M059J (cell line): Measurements from ENCODE around the gene ZFP92. TPM values are rescaled to one million over a fixed set of nuclear protein-coding genes. Genes with fewer than 3 reads are reported as not detected.
"Not testable (repeated sequence)": the region's sequence is repeated elsewhere in the genome, so short reads cannot be mapped to it uniquely, and the experiment has no call there.

Experiments
- DNase-seq: peaks from one replicate; pipeline ENCODE4 v3.0.0-alpha.2; 2012; ENCODE audit warnings: low read depth
- total RNA-seq: library from RNA; depleted of rRNA; stranded (reverse); fragments of >200 nt; shearing (Covaris generic); gene quantifications from 2 replicates; pipeline ENCODE4 v1.2.3, GENCODE V29; 2014; rRNA removed

ZFP92 gene, protein sequence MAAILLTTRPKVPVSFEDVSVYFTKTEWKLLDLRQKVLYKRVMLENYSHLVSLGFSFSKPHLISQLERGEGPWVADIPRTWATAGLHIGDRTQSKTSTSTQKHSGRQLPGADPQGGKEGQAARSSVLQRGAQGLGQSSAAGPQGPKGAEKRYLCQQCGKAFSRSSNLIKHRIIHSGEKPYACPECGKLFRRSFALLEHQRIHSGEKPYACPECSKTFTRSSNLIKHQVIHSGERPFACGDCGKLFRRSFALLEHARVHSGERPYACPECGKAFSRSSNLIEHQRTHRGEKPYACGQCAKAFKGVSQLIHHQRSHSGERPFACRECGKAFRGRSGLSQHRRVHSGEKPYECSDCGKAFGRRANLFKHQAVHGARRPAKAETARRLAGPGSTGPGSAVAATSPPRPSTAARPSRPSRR
- not detected in 2 replicates for total RNA-seq

DNA sequence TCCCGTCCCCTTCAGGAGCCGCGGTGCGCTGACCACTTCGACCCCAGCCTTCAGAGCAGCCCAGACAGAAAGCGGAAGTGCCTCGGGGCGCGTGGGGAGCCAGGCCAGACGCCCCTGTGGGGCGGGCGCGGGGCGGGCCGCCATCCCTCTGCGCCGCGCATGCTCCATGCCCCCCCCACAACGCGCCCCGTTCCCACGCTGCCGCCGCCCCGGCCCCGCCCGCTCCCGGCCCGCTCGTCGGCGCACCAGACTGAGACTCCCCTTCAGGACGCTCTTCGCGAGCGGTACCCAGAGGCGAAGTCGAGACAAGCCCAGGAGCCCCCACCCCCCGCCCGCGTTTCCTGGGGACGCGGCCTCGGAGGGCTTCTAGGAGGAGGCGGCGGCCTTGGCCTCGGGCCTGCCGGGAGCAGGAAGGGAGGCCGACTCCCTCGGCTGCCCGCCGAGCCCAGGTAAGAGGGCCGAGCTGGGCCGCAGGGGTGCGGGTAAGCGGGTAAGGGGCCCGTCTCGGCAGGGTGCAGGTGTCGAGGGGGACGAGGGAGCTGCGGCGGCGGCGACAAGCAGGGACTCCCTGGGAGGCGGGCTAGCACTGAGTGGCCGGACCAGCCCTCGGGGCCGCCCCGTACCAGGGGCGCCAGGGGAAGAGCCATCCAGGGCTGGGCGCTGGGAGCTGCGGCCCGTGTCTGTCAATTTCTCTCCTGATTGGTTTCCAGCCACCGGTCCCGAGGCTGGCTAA lies at the start of gene ZFP92:
Gene ZFP92 (plus strand): TSS at position 218 of the 733 bp plus-strand sequence. CDS start 6,851 bp downstream, outside the sequence.
- no peak for DNase-seq

DNA sequence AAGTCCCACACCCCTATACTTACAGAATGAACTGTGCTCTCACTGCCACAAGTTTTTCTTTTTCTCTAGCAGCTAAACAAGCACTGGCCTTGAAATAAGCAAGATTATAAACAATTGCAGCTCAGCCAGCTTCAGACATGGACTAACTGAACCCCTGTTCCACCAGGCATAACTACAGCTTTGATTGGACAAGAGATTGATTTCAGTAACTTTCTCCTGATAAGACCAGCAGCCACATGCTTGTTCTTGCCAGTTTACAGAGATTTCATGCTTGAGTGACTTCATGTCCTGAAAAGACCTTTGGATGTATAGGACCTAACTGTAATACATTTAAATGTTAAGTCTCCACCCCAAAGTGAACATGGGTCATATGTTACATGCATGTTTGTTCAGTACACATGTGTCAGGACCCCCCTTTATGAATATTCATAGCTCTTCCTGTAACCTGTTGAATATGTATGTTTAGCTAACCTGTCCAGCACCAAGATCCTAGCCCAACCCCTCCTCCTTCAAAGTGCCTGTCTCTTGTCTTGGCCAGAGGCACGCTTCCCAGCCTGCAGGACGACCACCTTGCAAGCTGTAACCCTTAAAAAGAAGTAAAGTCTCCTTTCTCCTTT lies 49.4 kb upstream of the ZFP92 start:
- no peak for DNase-seq

DNA sequence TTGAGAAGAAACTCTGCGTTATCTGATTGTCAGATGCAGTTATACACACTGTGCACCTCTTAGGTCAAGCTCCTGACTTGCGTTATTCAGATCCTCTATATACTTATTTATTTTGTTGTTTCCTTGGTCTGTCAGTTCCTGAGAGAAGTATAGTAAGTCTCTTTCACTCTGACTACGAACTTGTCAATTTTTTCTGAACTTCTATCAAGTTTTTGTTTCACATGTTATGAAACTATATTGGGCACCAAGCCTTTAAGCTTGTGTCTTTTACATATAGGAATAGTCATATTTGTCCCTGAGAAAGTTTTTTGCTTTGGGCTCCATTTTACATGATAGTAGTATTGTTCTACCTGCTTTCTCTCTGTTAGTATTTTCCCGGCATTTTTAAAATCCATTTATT lies 45.6 kb upstream of the ZFP92 start:
- DNase-seq, result no peak

DNA sequence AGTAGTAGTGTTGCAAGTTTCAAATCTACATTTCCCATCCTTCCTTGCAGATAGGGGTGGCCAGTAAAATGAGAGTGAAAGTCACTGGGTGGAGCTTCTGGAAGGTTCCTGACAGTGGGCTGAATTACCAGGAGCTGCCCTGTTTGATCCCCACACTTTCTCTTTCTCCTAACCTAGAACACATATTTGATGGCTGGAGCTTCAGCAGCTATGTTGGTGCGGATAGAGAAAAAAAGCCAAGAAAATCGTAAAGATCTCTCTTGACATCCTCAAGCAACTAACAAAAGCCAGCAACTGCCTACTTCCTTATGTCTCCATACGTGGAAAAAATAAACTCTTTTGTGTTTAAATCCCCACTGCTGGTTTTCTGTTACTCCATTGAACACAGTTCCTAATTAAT lies 45.2 kb upstream of the ZFP92 start:
- DNase-seq, result no peak

DNA sequence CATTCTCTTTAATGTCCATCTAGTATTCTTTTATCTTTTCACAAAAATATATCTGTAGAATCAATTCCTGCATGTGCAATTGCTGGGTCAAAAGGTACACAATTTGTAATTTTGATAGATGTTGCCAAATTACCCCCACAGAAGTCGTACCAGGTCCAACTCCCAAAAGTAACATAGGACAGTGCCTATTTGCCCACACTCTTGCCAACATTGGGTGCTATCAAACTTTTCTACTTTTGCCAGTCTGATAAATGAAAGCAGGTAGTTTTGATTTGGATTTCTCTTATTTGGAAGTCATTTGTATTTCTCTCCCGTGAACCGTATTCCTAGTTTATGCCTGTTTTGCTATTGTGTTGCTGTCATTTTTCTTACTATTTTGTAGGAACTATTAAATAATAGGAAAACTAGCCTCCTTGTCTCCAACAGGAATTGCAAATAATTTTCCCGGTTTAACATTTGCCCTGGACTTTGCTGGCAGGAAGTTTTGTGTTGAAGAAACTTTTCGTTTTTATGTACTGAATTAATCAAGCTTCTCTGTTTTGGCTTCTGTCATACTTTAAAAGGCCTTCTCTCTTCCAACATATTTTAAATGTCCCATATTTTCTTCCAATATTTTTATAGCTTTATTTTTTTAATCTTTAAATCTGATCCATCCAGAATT lies 44.3 kb upstream of the ZFP92 start:
- no peak for DNase-seq

DNA sequence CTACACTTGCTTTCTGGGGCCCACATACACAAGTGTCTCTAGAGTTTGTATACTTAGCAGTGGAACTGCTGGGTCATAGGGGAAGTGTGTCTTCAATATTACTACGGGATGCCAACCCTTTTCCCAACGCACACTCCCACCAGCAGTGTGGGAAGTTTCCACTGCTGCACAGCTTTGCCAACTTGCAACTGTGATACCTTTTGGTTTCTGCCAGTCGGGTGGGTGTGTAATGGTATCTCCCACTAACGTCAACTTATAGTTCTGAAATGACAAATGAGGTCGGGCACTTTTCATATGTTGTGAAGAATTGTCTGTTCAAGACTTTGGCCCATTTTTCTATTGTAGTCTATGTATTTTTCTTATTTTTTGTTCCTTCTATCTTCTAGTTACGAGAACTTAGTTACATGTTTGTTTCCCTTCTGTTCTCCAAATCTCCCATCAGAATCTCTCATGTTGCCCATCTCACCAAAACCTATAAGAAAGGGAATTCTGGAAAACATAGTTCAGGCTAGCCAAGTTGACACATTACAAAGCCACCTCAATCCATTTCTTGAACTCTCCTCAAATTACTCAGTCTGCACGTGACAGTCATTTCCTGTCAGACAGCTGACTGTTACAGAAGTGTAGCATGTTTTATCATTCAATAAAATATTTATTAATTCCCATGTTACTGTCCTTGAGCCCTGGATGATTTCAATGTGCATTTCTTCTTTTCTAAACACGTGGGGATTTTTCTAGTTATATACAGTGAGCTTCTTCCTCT lies 40.8 kb upstream of the ZFP92 start:
- DNase-seq, result peak; percentile 21

DNA sequence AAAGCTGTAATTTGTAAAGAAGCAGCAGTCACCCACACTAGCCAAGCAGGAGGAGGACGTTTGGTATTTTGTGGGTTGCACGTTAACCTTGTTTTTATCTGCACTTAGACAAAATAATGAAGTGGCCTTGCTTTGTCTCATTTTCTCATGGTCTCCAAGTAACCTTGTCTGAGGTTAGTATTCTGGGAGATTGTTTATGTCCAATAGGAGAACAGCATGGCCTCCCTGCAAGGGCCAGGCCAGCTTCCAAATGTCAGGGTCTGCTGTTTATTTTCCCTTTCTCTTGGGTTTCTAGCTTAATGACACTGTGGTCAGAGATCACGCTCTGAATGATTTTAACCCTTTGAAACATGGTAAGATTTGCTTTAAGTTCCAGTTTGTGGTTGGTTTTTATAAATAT lies 40.0 kb upstream of the ZFP92 start:
- peak; percentile 25 for DNase-seq

DNA sequence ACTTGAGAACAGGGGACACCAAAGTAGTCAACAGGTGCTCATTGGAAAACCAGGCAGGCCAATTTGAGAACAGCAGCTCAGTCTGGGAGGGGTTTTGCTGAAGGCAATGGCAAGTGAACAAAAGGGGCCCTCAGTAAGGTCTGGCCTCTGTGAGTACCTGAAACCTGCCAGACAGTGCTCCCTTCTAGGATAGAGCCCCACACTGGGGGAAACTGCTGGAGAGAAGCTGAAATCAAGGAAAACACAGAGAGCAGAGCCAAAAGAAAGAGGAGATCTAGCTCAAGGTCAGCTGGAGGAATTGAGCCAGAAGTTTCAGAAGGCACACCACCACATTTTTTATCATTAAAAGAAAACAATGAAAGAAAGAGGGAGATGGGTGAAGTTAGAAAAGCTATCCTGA lies 38.3 kb upstream of the ZFP92 start:
- DNase-seq, result no peak

DNA sequence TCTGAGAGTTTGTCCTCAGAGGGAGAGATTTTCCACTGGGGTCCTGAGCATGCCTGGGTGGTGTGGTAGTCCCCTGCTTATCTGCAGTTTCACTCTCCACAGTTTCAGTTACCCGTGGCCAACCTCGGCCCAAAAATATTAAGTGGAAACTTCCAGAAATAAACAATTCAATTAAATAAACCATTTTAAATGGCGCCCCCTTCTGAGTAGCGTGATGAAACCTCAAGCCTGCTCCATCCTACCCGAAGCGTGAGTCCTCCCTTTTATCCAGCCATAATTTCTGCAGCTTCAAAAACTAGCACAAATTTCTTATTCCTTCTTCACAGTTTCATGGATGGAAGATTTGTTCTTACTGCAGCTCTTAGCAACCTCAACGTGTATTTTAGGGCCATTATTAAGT lies 36.8 kb upstream of the ZFP92 start:
- DNase-seq, result no peak

DNA sequence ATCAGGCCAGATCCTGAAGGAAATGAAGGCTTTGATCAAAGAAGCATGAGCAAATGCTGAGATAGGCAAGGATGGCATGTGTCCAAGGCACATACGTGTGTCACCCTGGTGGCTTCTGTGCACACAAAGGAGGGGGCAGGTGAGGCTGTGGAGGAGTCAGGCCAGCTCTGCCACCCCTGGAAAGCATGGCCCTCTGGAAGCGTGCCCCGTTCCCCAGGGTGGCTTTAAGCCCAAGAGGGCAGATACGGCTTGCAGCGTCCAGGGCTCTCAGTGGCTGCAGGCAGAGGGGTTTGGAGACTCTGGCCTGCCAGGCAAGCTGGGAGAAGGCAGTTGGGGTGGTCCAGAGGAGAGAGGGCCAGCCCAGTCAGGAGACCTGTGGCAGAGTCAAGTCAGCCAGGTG lies 35.7 kb upstream of the ZFP92 start:
- DNase-seq, result no peak

DNA sequence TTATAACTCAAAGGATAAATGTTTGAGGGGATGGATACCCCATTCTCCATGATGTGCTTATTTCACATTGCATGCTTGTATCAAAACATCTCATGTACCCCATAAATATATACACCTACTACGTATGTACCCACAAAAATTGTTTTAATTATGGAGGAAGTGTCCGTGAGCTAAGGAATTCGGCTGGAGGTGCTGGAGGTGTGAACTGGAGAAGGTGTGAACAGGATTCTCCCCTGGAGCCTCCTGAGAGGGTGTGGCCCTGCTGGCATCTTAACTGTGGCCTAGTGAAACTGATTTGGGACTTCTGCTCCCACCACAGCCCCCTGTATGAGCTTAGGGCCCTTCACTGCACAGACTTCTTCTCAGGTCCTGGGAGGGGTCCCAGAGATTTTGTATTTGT lies 33.5 kb upstream of the ZFP92 start:
- DNase-seq, result no peak

DNA sequence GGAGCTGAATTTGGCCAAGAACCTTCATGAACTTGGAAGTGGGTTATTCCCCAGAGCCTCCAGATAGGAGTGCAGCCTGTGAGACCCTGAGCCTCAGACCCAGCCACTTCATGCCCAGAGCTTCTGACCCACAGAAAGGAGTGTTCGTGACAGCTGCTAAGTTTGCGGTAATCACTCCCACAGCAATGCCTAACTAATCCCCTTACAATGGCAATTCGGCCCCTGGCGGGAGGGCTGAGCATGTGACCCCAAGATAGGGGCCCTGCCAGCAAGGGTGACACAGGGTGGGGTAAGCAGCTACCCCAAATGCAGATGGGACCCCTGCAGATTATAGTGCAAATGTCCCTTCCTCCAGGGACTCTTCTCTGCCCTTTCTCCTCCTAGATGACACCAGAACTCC lies 32.7 kb upstream of the ZFP92 start:
- DNase-seq, result no peak

DNA sequence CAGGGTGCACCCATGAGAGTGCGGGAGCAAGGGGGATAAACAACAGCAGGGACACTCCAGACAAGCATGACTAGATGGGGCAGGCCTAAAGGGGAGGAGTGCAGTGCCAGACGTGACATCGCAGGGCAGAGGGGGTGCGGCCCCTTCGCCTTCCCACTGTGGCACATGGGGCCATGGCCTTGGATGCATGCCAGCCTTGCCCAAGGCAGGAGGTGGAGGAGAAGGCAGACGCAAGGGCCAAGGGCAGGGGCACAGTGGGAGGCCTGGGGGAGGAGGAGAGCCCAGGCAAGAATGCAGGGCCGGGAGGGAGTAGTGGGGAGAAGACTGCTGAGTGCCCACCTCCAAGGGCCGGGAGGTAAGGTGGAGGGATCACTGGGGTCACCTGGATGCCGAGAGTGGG lies 31.8 kb upstream of the ZFP92 start:
- DNase-seq, result no peak

DNA sequence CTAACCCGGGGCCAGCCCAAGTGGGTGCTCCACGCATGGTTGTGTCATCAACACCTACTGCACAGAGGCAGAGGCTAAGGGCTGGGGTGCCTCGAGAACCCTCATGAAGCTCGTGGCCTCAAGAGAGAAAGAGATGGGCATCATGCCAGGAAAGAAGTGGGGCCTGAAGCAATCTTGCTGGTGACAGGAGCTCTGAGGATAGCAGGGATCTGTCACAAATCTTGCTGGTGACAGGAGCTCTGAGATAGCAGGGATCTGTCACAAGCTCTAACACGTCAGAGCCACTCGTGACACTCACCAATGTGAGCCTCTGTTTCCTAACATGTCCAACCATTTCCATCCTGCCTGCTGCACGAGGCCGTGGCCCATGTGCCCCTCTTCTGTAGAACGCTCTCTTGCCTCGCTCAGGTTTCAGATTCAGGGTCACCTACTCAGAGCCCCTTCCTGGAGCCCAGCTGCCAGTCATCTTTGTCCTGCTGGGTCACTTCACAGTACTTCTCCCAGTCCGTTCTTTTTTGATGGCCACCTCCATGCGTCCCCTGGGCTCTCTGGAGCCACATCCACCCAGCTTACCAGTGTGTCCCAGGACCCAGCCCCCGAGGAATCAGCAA lies 31.2 kb upstream of the ZFP92 start:
- no peak for DNase-seq

DNA sequence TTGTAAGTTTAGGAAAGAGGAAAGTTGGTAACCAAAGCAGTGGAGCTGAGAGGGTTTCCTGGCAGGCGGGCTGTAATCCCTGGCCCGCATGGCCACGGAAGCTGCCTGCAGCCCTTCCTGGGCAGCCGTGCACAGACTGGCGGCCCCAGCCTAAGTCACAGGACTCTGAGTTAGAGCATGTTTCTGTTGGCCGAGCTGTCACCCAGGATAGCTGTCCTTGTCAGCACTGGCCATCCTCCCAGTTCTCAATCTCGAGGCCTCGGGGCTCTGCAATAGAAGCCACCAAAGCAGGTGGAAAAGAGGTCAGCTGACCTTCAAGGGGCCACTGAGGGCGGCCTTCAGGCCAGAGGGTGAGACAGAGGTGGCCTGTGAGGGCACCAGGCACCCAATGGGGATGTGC lies 30.6 kb upstream of the ZFP92 start:
- no peak for DNase-seq

DNA sequence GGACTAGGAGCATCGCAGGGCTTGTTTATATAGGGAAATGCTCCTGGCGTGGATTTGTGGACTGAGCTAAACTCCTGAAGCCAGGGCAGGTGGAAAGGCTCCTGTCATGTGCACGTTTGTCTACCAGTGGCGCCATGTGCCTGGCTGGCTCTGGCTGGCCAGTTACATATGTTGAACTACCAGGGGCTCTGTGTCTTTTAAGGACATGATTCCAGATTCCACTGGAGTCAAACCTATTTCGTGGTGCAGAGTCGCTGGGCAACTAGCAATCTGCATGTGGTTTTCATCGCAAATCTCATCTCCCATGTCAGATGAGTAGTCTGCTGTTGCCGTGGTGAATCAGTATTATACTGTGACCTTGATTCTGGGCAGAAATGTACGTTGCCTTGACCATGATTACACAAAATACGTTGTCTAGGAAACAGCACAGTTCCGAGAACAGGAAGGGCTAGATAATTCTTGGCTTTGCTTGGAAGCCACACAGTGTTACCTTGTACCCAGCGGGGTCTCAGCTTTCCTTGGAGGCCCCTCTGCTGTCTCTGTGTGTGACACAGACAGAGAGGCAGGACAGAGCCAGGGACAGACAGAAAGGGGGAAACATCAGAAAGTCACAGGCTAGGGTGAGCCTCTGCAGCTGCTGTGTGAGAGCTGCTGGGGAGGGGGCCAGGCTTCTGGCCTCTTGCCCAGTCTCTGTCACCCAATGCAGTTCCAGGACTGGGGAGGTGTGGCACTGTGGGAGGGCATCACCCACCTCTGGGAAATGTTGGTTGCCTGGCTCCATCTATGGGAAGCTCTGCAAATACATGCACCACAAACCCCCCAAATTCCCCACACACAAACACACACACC lies 29.4 kb upstream of the ZFP92 start:
- peak; percentile 83 for DNase-seq

DNA sequence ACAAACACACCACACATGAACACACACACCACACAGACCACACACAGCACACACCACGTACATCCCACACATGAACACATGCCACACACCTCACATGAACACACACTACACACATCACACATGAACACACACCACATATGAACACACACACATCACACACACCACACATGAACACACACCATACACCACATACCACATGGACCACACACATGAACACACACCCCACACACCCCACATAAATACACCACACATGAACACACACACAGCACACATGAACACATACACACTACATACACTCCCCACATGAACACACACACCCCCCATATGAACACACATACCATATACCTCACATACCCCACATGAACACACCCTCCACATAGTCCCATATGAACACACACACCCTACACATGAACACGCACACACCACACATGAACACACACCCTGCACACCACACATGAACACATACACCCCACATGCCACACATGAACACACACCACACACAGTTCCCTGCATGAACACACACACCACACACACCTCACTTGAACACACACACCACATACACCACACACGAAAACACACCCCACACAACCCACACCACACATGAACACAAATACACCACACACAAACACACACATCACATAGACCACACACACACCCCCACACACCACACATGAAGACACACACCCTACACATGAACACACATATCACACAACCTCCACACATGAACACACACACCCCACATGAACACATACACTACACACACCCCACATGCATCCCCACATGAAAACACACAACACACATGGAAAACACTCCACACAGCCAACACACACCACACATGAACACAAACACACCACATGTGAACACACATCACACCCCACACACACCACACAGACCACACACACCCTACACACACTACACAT lies 28.4 kb upstream of the ZFP92 start:
- DNase-seq, result no peak

DNA sequence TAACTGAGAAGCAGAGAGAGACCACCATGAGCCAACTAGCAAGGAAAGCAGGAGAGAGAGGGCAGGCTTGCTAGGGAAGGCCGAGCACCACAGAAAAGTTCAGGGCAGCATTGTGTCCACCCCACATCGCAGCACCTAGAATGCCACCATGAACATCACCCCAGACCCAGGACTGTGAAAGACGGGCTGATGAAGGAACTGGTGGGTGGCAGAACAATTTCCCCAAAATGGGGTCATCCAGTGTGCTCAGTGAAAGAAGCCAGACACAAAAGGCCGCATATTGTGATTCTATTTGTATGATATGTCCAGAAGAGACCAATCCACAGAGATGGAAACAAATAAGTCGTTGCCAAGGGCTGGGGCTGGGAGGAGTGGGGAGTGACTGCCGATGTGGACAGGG lies 26.9 kb upstream of the ZFP92 start:
- no peak for DNase-seq

DNA sequence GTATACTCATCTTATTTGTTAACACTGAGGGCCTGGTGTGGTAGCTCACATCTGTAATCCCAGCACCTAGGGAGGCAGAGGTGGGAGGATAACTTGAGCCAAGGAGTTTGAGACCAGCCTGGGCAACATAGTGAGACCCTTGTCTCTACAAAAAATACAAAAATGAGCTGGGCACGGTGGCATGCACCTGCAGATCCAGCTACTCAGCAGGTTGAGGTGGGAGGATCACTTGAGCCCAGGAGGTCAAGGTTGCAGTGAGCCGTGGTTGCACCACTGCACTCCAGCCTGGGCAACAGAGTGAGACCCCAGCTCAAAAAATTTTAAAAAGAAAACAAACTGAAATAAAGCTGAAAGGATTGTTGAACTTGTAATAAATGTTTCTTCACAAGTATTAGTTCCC lies 26.3 kb upstream of the ZFP92 start:
- DNase-seq, result not testable (repeated sequence)
